H9 (cell line): ENCODE data around the gene AXIN1. TPM values are rescaled to one million over a fixed set of nuclear protein-coding genes. Genes with fewer than 3 reads are reported as not detected.

Source experiments
- DNase-seq: peaks from one replicate; pipeline ENCODE4 v3.0.0-alpha.2; 2017
- H2AFZ ChIP-seq: one replicate; pipeline ENCODE4 v1.6.1; 2013; ENCODE audit warnings: mild to moderate bottlenecking, low read length, control low read depth, moderate library complexity
- H2AK5ac ChIP-seq: 2 replicates; pipeline ENCODE4 v1.6.1; 2013; ENCODE audit warnings: low read length, control low read depth, mixed read lengths; ENCODE audit not compliant: insufficient read length
- H2BK120ac ChIP-seq: one replicate; pipeline ENCODE4 v1.6.1; 2013; ENCODE audit warnings: low read depth, mild to moderate bottlenecking, low read length, control low read depth, inconsistent platforms; ENCODE audit not compliant: poor library complexity, severe bottlenecking
- H2BK12ac ChIP-seq: 2 replicates; pipeline ENCODE4 v1.6.1; 2013; ENCODE audit warnings: low read length, control low read depth, mixed read lengths, low read depth; ENCODE audit not compliant: insufficient read length
- H2BK15ac ChIP-seq: 2 replicates; pipeline ENCODE4 v1.6.1; 2013; ENCODE audit warnings: low read depth, low read length, control low read depth
- H2BK20ac ChIP-seq: one replicate; pipeline ENCODE4 v1.6.1; 2013; ENCODE audit warnings: low read depth, mild to moderate bottlenecking, low read length, control low read depth, inconsistent platforms; ENCODE audit not compliant: poor library complexity, severe bottlenecking
- H2BK5ac ChIP-seq: 2 replicates; pipeline ENCODE4 v1.6.1; 2013; ENCODE audit warnings: low read length, control low read depth, mixed read lengths; ENCODE audit not compliant: insufficient read length
- H3K14ac ChIP-seq: 2 replicates; pipeline ENCODE4 v1.6.1; 2013; ENCODE audit warnings: low read length, control low read depth; ENCODE audit not compliant: insufficient read depth
- H3K18ac ChIP-seq: 2 replicates; pipeline ENCODE4 v1.6.1; 2013; ENCODE audit warnings: low read depth, mild to moderate bottlenecking, mixed read lengths, low read length, control low read depth; ENCODE audit not compliant: insufficient read length
- H3K23ac ChIP-seq: 2 replicates; pipeline ENCODE4 v1.6.1; 2013; ENCODE audit warnings: low read length, control low read depth, mixed read lengths, low read depth; ENCODE audit not compliant: insufficient read length
- H3K23me2 ChIP-seq: 2 replicates; pipeline ENCODE4 v1.6.1; 2013; ENCODE audit warnings: low read depth, mild to moderate bottlenecking, mixed read lengths, low read length, control low read depth; ENCODE audit not compliant: insufficient read length, poor library complexity, severe bottlenecking
- H3K27ac ChIP-seq: 2 replicates; pipeline ENCODE4 v1.5.1; 2013; ENCODE audit warnings: low read length, control low read depth, mixed read lengths, low read depth; ENCODE audit not compliant: insufficient read length
- H3K27me3 ChIP-seq: 2 replicates; pipeline ENCODE4 v1.6.1; 2013; ENCODE audit warnings: low read length, control low read depth, inconsistent platforms; ENCODE audit not compliant: insufficient read depth
- H3K4ac ChIP-seq: 2 replicates; pipeline ENCODE4 v1.6.1; 2013; ENCODE audit warnings: low read depth, mild to moderate bottlenecking, control low read depth, inconsistent platforms, low read length, moderate library complexity
- H3K4me1 ChIP-seq: 2 replicates; pipeline ENCODE4 v1.6.1; 2013; ENCODE audit warnings: low read length, control low read depth, inconsistent platforms; ENCODE audit not compliant: insufficient read depth
- H3K4me2 ChIP-seq: 2 replicates; pipeline ENCODE4 v1.6.1; 2013; ENCODE audit warnings: low read length, control low read depth, mixed read lengths; ENCODE audit not compliant: insufficient read length, insufficient read depth
- H3K56ac ChIP-seq: 2 replicates; pipeline ENCODE4 v1.6.1; 2013; ENCODE audit warnings: low read depth, mild to moderate bottlenecking, mixed read lengths, low read length, control low read depth; ENCODE audit not compliant: insufficient read length
- H3K79me1 ChIP-seq: 2 replicates; pipeline ENCODE4 v1.6.1; 2013; ENCODE audit warnings: low read depth, mild to moderate bottlenecking, moderate library complexity, low read length, control low read depth, inconsistent platforms; ENCODE audit not compliant: insufficient read depth, poor library complexity, severe bottlenecking
- H3K79me2 ChIP-seq: 2 replicates; pipeline ENCODE4 v1.6.1; 2013; ENCODE audit warnings: low read length, control low read depth, inconsistent platforms; ENCODE audit not compliant: insufficient read depth
- H3K9ac ChIP-seq: 2 replicates; pipeline ENCODE4 v1.6.1; 2013; ENCODE audit warnings: low read length, control low read depth, mixed read lengths; ENCODE audit not compliant: insufficient read length; ENCODE audit errors: extremely low read depth
- H3K9me3 ChIP-seq: one replicate; pipeline ENCODE4 v1.6.1; 2013; ENCODE audit warnings: low read depth, low read length, inconsistent platforms; ENCODE audit not compliant: control insufficient read depth
- H3T11ph ChIP-seq: one replicate; pipeline ENCODE4 v1.6.1; 2013; ENCODE audit warnings: mild to moderate bottlenecking, low read length, control low read depth, inconsistent platforms
- H4K20me1 ChIP-seq: one replicate; pipeline ENCODE4 v1.6.1; 2013; ENCODE audit not compliant: control insufficient read depth, insufficient read length, insufficient read depth
- H4K5ac ChIP-seq: 2 replicates; pipeline ENCODE4 v1.6.1; 2013; ENCODE audit warnings: low read depth, mild to moderate bottlenecking, mixed read lengths, low read length, control low read depth; ENCODE audit not compliant: insufficient read length
- H4K8ac ChIP-seq: replicated peaks from 2 replicates; pipeline ENCODE4 v1.6.1; 2013; ENCODE audit warnings: low read length, control low read depth, mixed read lengths, low read depth; ENCODE audit not compliant: insufficient read length
- H4K91ac ChIP-seq: 2 replicates; pipeline ENCODE4 v1.6.1; 2013; ENCODE audit warnings: low read depth, mild to moderate bottlenecking, moderate library complexity, mixed read lengths, low read length, control low read depth; ENCODE audit not compliant: insufficient read length
- H3K27ac Mint-ChIP-seq, 3 experiments: 2 replicates in 2 of 3; 3 replicates in 1 of 3; pipeline ENCODE4 v1.8.0; 2020 to 2021; ENCODE audit warnings: mixed read lengths in 3 of 3, mild to moderate bottlenecking in 1 of 3, moderate library complexity in 1 of 3
- H3K27me3 Mint-ChIP-seq: 2 replicates; pipeline ENCODE4 v1.8.0; 2021; ENCODE audit warnings: low read depth, mild to moderate bottlenecking, moderate library complexity, mixed read lengths
- H3K36me3 Mint-ChIP-seq, 3 experiments: 2 replicates in 2 of 3; 3 replicates in 1 of 3; pipeline ENCODE4 v1.8.0; 2020 to 2021; ENCODE audit warnings: low read depth in 3 of 3, mixed read lengths in 3 of 3; ENCODE audit not compliant: insufficient read depth in 1 of 3
- H3K4me1 Mint-ChIP-seq, 2 experiments: 2 replicates each; pipeline ENCODE4 v1.8.0; 2020; ENCODE audit warnings: mixed read lengths in 2 of 2
- H3K4me3 Mint-ChIP-seq, 2 experiments: 2 replicates in 1 of 2; 3 replicates in 1 of 2; pipeline ENCODE4 v1.8.0; 2020 to 2021; ENCODE audit warnings: mild to moderate bottlenecking in 2 of 2, mixed read lengths in 2 of 2, moderate library complexity in 1 of 2
- H3K9me3 Mint-ChIP-seq, 2 experiments: 2 replicates in 1 of 2; 3 replicates in 1 of 2; pipeline ENCODE4 v1.8.0; 2020; ENCODE audit warnings: mild to moderate bottlenecking in 2 of 2, mixed read lengths in 2 of 2, moderate library complexity in 1 of 2
- WGBS: extraction: QIAGEN DNeasy Blood & Tissue Kit; methylation state at CpG from one replicate; pipeline ENCODE4 v1.1.7; 2013; ENCODE audit warnings: missing lambda C conversion rate, low lambda C conversion rate, mixed read lengths; ENCODE audit not compliant: insufficient read length; ENCODE audit errors: extremely low coverage; 5-methylcytosine and 5-hydroxymethylcytosine counted together
- total RNA-seq: library from RNA; stranded (reverse); gene quantifications from 2 replicates; pipeline ENCODE4 v1.2.1, GENCODE V29; 2021
- TF ChIP-seq, protein P1 (sequence below): fragments of 200-600 bp; sonication (generic); conservative IDR thresholded peaks from 3 replicates; pipeline ENCODE4 v1.8.0; 2021; ENCODE audit warnings: antibody characterized with exemption, mild to moderate bottlenecking

The AXIN1 gene
- total RNA-seq, 1 experiment from 2014 or later, result 50.9 TPM

DNA sequence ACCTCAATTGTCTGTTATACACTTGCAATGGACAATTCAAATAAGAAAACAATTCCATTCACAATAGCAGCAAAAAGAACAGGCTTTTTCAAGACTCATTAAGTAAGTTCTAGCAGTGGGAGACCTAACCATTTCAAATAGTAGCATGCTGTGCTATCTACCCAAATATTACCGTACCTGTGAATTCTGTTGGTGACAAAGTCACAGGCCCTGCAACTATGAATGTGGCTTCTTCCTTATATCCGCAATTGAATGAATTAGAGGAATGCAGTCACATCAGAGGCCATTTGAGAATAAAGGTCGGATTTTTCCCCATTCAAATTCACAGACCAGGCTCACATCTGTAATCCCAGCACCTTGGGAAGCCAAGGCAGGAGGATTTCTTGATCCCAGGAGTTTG is 43.7 kb upstream of the AXIN1 start:
- Mint-ChIP-seq H3K4me1 (peaks cover 24% of the 10 kb centered on the region in 2 experiments), H3K27ac (peak overlapping the region; percentile 96 to 97 (median 97); a peak in 6 of 7 replicates), H3K36me3 (peaks cover 22 to 34% (median 29%) of the 10 kb centered on the region in 3 experiments), H3K4me3 (peak overlapping the region; percentile 80 to 94), H3K9me3 (peaks cover 7 to 14% of the 10 kb centered on the region in 2 experiments), H3K27me3 (no peaks in the 10 kb centered on the region)
- H3K23ac ChIP-seq, result no peak overlapping the region
- H4K91ac ChIP-seq, result no peak overlapping the region
- peaks cover 2% of the 10 kb centered on the region; the same call in 1 of the 2 replicates for H3K4me1 ChIP-seq
- no peak overlapping the region for H3K4ac ChIP-seq
- H3K79me2 ChIP-seq, result no peaks in the 10 kb centered on the region
- H4K8ac ChIP-seq, result no peak overlapping the region
- peak overlapping the region; percentile 36 for H3K4me2 ChIP-seq
- H3K23me2 ChIP-seq, result no peaks in the 10 kb centered on the region
- H3K9me3 ChIP-seq, result no peaks in the 10 kb centered on the region
- no peak overlapping the region for H2BK120ac ChIP-seq
- no peak overlapping the region for H2BK12ac ChIP-seq
- peaks cover 2% of the 10 kb centered on the region for H4K20me1 ChIP-seq
- H3K9ac ChIP-seq, result no peak overlapping the region
- H4K5ac ChIP-seq, result no peak overlapping the region
- no peak overlapping the region for H2BK15ac ChIP-seq
- H3K27ac ChIP-seq, result no peak overlapping the region
- no peak overlapping the region for H3K56ac ChIP-seq
- no peak overlapping the region for H3T11ph ChIP-seq
- no peaks in the 10 kb centered on the region for H3K27me3 ChIP-seq
- H3K79me1 ChIP-seq, result no peaks in the 10 kb centered on the region
- H2AK5ac ChIP-seq, result no peak overlapping the region
- no peak overlapping the region for H2AFZ ChIP-seq
- TF ChIP-seq, protein P1, sequence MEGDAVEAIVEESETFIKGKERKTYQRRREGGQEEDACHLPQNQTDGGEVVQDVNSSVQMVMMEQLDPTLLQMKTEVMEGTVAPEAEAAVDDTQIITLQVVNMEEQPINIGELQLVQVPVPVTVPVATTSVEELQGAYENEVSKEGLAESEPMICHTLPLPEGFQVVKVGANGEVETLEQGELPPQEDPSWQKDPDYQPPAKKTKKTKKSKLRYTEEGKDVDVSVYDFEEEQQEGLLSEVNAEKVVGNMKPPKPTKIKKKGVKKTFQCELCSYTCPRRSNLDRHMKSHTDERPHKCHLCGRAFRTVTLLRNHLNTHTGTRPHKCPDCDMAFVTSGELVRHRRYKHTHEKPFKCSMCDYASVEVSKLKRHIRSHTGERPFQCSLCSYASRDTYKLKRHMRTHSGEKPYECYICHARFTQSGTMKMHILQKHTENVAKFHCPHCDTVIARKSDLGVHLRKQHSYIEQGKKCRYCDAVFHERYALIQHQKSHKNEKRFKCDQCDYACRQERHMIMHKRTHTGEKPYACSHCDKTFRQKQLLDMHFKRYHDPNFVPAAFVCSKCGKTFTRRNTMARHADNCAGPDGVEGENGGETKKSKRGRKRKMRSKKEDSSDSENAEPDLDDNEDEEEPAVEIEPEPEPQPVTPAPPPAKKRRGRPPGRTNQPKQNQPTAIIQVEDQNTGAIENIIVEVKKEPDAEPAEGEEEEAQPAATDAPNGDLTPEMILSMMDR, result no peak
- H3K18ac ChIP-seq, result no peak overlapping the region
- H2BK20ac ChIP-seq, result no peak overlapping the region
- no peak overlapping the region for H3K14ac ChIP-seq
- no peak for DNase-seq
- no peak overlapping the region for H2BK5ac ChIP-seq
- WGBS, result no CpG with 5 or more reads among the region's 3 CpGs
